HUES48 (cell line): ENCODE data around the gene SLC43A1.
"Not testable (repeated sequence)": the region's sequence is repeated elsewhere in the genome, so short reads cannot be mapped to it uniquely, and the experiment has no call there.

Experiments used
- H3K27ac ChIP-seq: one replicate; pipeline ENCODE4 v1.7.0; 2013; ENCODE audit warnings: low read depth, low read length, inconsistent platforms
- H3K27me3 ChIP-seq: 2 replicates; pipeline ENCODE4 v1.6.1; 2013; ENCODE audit warnings: mild to moderate bottlenecking, low read length; ENCODE audit not compliant: control insufficient read depth, insufficient read depth
- H3K36me3 ChIP-seq: 2 replicates; pipeline ENCODE4 v1.6.1; 2013; ENCODE audit warnings: low read length; ENCODE audit not compliant: control insufficient read depth, insufficient read depth
- H3K4me1 ChIP-seq: 2 replicates; pipeline ENCODE4 v1.6.1; 2013; ENCODE audit warnings: mild to moderate bottlenecking, low read length; ENCODE audit not compliant: control insufficient read depth, insufficient read depth
- H3K4me3 ChIP-seq: 2 replicates; pipeline ENCODE4 v1.5.1; 2013; ENCODE audit warnings: mild to moderate bottlenecking, low read depth, low read length
- H3K9ac ChIP-seq: 2 replicates; pipeline ENCODE4 v1.6.1; 2013; ENCODE audit warnings: mild to moderate bottlenecking, low read depth, low read length, moderate library complexity
- H3K9me3 ChIP-seq: 2 replicates; pipeline ENCODE4 v1.6.1; 2013; ENCODE audit warnings: low read length; ENCODE audit not compliant: control insufficient read depth, insufficient read depth

Gene SLC43A1

GRCh38 chr11:57458410-57459163 lies 56.9 kb downstream of the SLC43A1 start:
- H3K4me1 ChIP-seq, result peaks cover 23% of the 10 kb centered on the region
- no peaks in the 10 kb centered on the region for H3K9me3 ChIP-seq
- H3K9ac ChIP-seq, result no peak overlapping the region
- H3K27me3 ChIP-seq, result peaks cover 53% of the 10 kb centered on the region
- H3K36me3 ChIP-seq, result no peaks in the 10 kb centered on the region
- H3K4me3 ChIP-seq, result peak overlapping the region; percentile 74
- no peak overlapping the region for H3K27ac ChIP-seq

DNA sequence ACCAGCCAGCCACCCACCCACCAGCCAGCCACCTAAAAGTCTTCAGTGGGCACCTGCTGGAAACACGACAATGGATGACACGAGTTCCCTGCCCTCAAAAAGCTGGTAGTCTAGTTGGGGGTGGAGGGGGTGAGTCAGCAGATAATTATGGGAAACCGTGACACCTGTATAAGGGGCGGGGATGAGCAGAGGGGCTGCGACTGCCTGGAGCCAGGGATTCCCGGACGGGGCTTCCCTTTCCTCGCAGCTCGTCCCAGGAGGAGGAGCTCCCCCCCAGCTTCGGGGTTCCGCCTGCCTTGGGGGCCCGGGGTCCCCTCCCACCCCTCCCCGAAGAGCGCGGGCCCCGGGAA lies 57.5 kb downstream of the SLC43A1 start:
- peak overlapping the region; percentile 74 for H3K4me3 ChIP-seq

GRCh38 chr11:57457643-57458023 lies 57.9 kb downstream of the SLC43A1 start:
- Histone ChIP-seq H3K36me3 (no peaks in the 10 kb centered on the region), H3K4me1 (peaks cover 13% of the 10 kb centered on the region), H3K9me3 (no peaks in the 10 kb centered on the region), H3K27me3 (peaks cover 44% of the 10 kb centered on the region), H3K9ac (0 out of 2 replicates have a peak overlapping the region, but pooled peaks have one; percentile 12), H3K4me3 (peak overlapping the region; percentile 74), H3K27ac (no peak overlapping the region)

More for the DNA sequence above, 57.5 kb downstream of the SLC43A1 start:
- H3K36me3 ChIP-seq, result no peaks in the 10 kb centered on the region
- H3K9ac ChIP-seq, result no peak overlapping the region
- H3K9me3 ChIP-seq, result no peaks in the 10 kb centered on the region
- peaks cover 17% of the 10 kb centered on the region for H3K4me1 ChIP-seq
- H3K27me3 ChIP-seq, result peaks cover 48% of the 10 kb centered on the region
- H3K27ac ChIP-seq, result no peak overlapping the region

DNA sequence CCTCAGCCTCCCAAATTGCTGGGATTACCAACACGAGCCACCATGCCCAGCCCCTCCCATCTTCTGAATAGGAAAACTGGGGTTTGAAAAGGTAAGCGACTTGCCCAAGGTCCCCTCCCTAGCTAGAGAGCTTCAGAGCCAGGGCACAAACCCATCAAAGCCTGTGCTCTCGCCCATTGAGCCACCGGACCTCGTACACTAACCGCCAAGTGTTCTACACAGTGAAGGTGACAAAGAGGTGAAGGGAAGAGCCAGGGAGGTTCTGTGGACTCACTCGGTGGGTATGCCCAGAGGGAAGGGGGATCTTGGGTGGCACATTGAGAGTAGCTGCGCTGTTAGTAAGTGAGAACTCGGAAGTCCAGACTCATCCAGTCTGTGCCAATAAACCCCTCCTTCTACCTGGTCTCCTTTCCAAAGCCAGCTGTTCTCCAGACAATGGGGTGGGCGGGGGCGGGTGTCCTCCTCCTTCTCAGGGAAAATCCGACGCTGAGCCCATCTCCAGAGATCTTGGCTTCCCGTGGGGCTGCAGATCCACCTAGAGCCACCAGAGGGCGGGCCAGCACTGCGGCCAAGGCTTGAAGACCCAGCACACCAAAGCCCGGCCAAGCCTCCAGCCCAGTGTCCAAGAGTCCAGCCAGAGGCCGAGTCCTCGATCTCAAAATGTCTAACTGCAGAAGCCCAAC lies 58.4 kb downstream of the SLC43A1 start:
- Histone ChIP-seq H3K9me3 (no peaks in the 10 kb centered on the region), H3K27me3 (peaks cover 38% of the 10 kb centered on the region), H3K9ac (0 out of 2 replicates have a peak overlapping the region, but pooled peaks have one; percentile 12), H3K27ac (no peak overlapping the region), H3K4me3 (peak overlapping the region; percentile 74), H3K36me3 (no peaks in the 10 kb centered on the region), H3K4me1 (peaks cover 12% of the 10 kb centered on the region)

- Histone ChIP-seq H3K4me1 (peaks cover 6% of the 10 kb centered on the region), H3K9ac (no peak overlapping the region), H3K27me3 (peaks cover 13% of the 10 kb centered on the region), H3K9me3 (no peaks in the 10 kb centered on the region), H3K4me3 (no peak overlapping the region), H3K36me3 (no peaks in the 10 kb centered on the region), H3K27ac (no peak overlapping the region)
These were observed 61.8 kb downstream of the SLC43A1 start for GRCh38 chr11:57453543-57454177.

DNA sequence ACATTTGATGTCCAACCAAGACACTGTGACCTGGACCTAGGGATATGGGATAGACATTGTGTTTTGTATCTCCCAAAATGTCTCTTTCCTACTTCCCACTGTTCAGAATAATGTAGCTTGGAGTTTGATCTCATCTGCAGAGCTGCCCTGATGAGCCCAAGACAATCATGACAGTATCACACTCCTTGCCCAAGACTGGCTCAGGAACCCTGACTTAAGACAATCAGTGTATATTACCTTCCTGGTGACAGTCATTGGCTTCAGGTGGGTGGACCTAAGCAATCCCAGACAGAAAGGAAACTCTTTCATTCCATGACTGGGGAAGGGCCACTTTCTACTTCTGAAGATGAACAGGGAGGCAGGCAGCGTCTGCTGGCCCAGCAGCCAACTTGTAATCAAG lies 69.4 kb downstream of the SLC43A1 start:
- Histone ChIP-seq H3K4me3 (no peak overlapping the region), H3K27ac (no peak overlapping the region), H3K4me1 (no peaks in the 10 kb centered on the region), H3K36me3 (no peaks in the 10 kb centered on the region), H3K27me3 (no peaks in the 10 kb centered on the region), H3K9ac (no peak overlapping the region), H3K9me3 (no peaks in the 10 kb centered on the region)

- H3K27ac ChIP-seq, H3K9ac ChIP-seq, H3K4me3 ChIP-seq, H3K27me3 ChIP-seq, H3K9me3 ChIP-seq, H3K36me3 ChIP-seq, H3K4me1 ChIP-seq: not testable (repeated sequence)
These were observed 70.4 kb downstream of the SLC43A1 start for GRCh38 chr11:57445122-57445394.

GRCh38 chr11:57444362-57445121 lies 71.0 kb downstream of the SLC43A1 start:
- H3K9me3 ChIP-seq, result no peaks in the 10 kb centered on the region
- no peak overlapping the region for H3K9ac ChIP-seq
- H3K27ac ChIP-seq, result no peak overlapping the region
- H3K36me3 ChIP-seq, result no peaks in the 10 kb centered on the region
- H3K4me1 ChIP-seq, result no peaks in the 10 kb centered on the region
- H3K4me3 ChIP-seq, result no peak overlapping the region
- no peaks in the 10 kb centered on the region for H3K27me3 ChIP-seq

- Histone ChIP-seq H3K36me3 (no peaks in the 10 kb centered on the region), H3K9me3 (no peaks in the 10 kb centered on the region), H3K27me3 (no peaks in the 10 kb centered on the region), H3K4me3 (no peak overlapping the region), H3K9ac (no peak overlapping the region), H3K27ac (no peak overlapping the region), H3K4me1 (no peaks in the 10 kb centered on the region)
These were observed 74.6 kb downstream of the SLC43A1 start for GRCh38 chr11:57440744-57441414.

GRCh38 chr11:57439786-57440185 lies 75.7 kb downstream of the SLC43A1 start:
- H3K4me1 ChIP-seq, result no peaks in the 10 kb centered on the region
- no peaks in the 10 kb centered on the region for H3K9me3 ChIP-seq
- no peak overlapping the region for H3K4me3 ChIP-seq
- H3K36me3 ChIP-seq, result no peaks in the 10 kb centered on the region
- no peak overlapping the region for H3K27ac ChIP-seq
- no peaks in the 10 kb centered on the region for H3K27me3 ChIP-seq
- H3K9ac ChIP-seq, result no peak overlapping the region
